KMS-11 (cell line): ENCODE results near the gene CD247.
A peak's percentile ranks its signal among the peaks of the same experiment; 100 is the strongest.

ENCODE experiments used
- H2AFZ ChIP-seq: fragments of 200-600 bp; sonication (generic); 2 replicates; pipeline ENCODE4 v1.6.1; 2016; ENCODE audit warnings: antibody characterized with exemption, mixed run types, low read depth
- H3K27ac ChIP-seq: fragments of 200-600 bp; sonication (generic); 2 replicates; pipeline ENCODE4 v1.6.1; 2016; ENCODE audit warnings: mild to moderate bottlenecking, mixed run types
- H3K27me3 ChIP-seq: fragments of 200-600 bp; sonication (generic); 2 replicates; pipeline ENCODE4 v1.6.1; 2017; ENCODE audit warnings: mild to moderate bottlenecking, low read depth, mixed run types, moderate library complexity; ENCODE audit not compliant: insufficient read depth
- H3K36me3 ChIP-seq: fragments of 200-600 bp; sonication (generic); 2 replicates; pipeline ENCODE4 v1.6.1; 2017; ENCODE audit warnings: mild to moderate bottlenecking, mixed run types; ENCODE audit not compliant: insufficient read depth
- H3K4me1 ChIP-seq: fragments of 200-600 bp; sonication (generic); 2 replicates; pipeline ENCODE4 v1.6.1; 2016; ENCODE audit warnings: mild to moderate bottlenecking, low read depth, mixed run types; ENCODE audit not compliant: poor library complexity, severe bottlenecking
- H3K4me2 ChIP-seq: fragments of 200-600 bp; sonication (generic); 2 replicates; pipeline ENCODE4 v1.7.0; 2016; ENCODE audit warnings: mild to moderate bottlenecking, mixed run types
- H3K4me3 ChIP-seq: fragments of 200-600 bp; sonication (generic); IDR thresholded peaks from 2 replicates; pipeline ENCODE4 v1.6.1; 2017; ENCODE audit warnings: low read depth, low read length, mixed read lengths; ENCODE audit not compliant: insufficient read depth
- H3K79me2 ChIP-seq: fragments of 200-600 bp; sonication (generic); 2 replicates; pipeline ENCODE4 v1.6.1; 2016; ENCODE audit warnings: low read depth, mixed run types; ENCODE audit not compliant: insufficient read depth
- H3K9ac ChIP-seq: fragments of 200-600 bp; sonication (generic); 2 replicates; pipeline ENCODE4 v1.6.1; 2016; ENCODE audit warnings: mild to moderate bottlenecking, mixed run types
- H4K20me1 ChIP-seq: fragments of 200-600 bp; sonication (generic); 2 replicates; pipeline ENCODE4 v1.6.1; 2016; ENCODE audit warnings: mild to moderate bottlenecking, mixed run types; ENCODE audit not compliant: insufficient read depth
- CTCF ChIP-seq: fragments of 200-600 bp; sonication (generic); conservative IDR thresholded peaks from 2 replicates; pipeline ENCODE4 v1.6.1; 2017; ENCODE audit warnings: low read depth, mild to moderate bottlenecking, antibody characterized with exemption, low read length, moderate library complexity, mixed read lengths

Gene CD247

GRCh38 chr1:167442142-167442848, 76.0 kb downstream of the CD247 start:
- H3K4me1 ChIP-seq: peaks cover 11% of the 10 kb centered on the region
- H3K27ac ChIP-seq: no peak overlapping the region
- H3K4me3 ChIP-seq: no peak overlapping the region
- no peaks in the 10 kb centered on the region for H4K20me1 ChIP-seq
- no peak overlapping the region for H3K9ac ChIP-seq
- no peaks in the 10 kb centered on the region for H3K79me2 ChIP-seq
- peak; percentile 98 for TF ChIP-seq CTCF
- no peaks in the 10 kb centered on the region for H3K27me3 ChIP-seq
- H3K4me2 ChIP-seq: no peak overlapping the region
- H3K36me3 ChIP-seq: no peaks in the 10 kb centered on the region
- peak overlapping the region; percentile 33; the same call in 1 of the 2 replicates for H2AFZ ChIP-seq

- Histone ChIP-seq H3K4me1 (peaks cover 8% of the 10 kb centered on the region), H3K27me3 (no peaks in the 10 kb centered on the region), H3K27ac (no peak overlapping the region), H3K36me3 (no peaks in the 10 kb centered on the region), H4K20me1 (no peaks in the 10 kb centered on the region), H3K4me2 (no peak overlapping the region), H3K4me3 (no peak overlapping the region), H2AFZ (no peak overlapping the region), H3K9ac (no peak overlapping the region), H3K79me2 (no peaks in the 10 kb centered on the region)
- no peak for TF ChIP-seq CTCF
These were observed 77.1 kb downstream of the CD247 start for GRCh38 chr1:167441222-167441621.

GRCh38 chr1:167440776-167441175, 77.6 kb downstream of the CD247 start:
- no peak overlapping the region for H3K4me3 ChIP-seq

GRCh38 chr1:167440345-167440744, 78.0 kb downstream of the CD247 start:
- no peaks in the 10 kb centered on the region for H3K36me3 ChIP-seq
- no peak overlapping the region for H3K9ac ChIP-seq
- no peak for TF ChIP-seq CTCF
- H3K27ac ChIP-seq: no peak overlapping the region
- H3K4me1 ChIP-seq: peaks cover 8% of the 10 kb centered on the region
- no peak overlapping the region for H3K4me2 ChIP-seq
- peak overlapping the region; percentile 63; the same call in 1 of the 2 replicates for H2AFZ ChIP-seq
- H4K20me1 ChIP-seq: no peaks in the 10 kb centered on the region
- H3K79me2 ChIP-seq: no peaks in the 10 kb centered on the region
- H3K27me3 ChIP-seq: no peaks in the 10 kb centered on the region
- no peak overlapping the region for H3K4me3 ChIP-seq

More at GRCh38 chr1:167440776-167441175, 77.6 kb downstream of the CD247 start:
- no peak overlapping the region for H3K27ac ChIP-seq
- H3K9ac ChIP-seq: no peak overlapping the region
- no peak overlapping the region for H3K4me2 ChIP-seq
- H3K36me3 ChIP-seq: no peaks in the 10 kb centered on the region
- peaks cover 8% of the 10 kb centered on the region for H3K4me1 ChIP-seq
- H3K79me2 ChIP-seq: no peaks in the 10 kb centered on the region
- H2AFZ ChIP-seq: no peak overlapping the region
- no peaks in the 10 kb centered on the region for H4K20me1 ChIP-seq
- TF ChIP-seq CTCF: no peak
- H3K27me3 ChIP-seq: no peaks in the 10 kb centered on the region
